Heart left ventricle (tissue), 13 donors: ENCODE results near the gene HSPA6.
"Not testable (repeated sequence)": the region's sequence is repeated elsewhere in the genome, so short reads cannot be mapped to it uniquely, and the experiment has no call there.

Experiments used
- CTCF ChIP-seq, 12 donors: fragments of 200-600 bp; sonication (generic) in 4 of 12; IDR thresholded peaks; one replicate each; pipeline versions ENCODE4 v1.5.0 to v1.8.0; 2018 to 2022; ENCODE audit warnings: antibody characterized with exemption in 12 of 12, mild to moderate bottlenecking in 5 of 12
- POLR2A ChIP-seq, 2 donors: fragments of 450-650 bp; IDR thresholded peaks; one replicate each; pipeline ENCODE4 v1.6.1; 2017; ENCODE audit warnings: antibody characterized with exemption in 2 of 2, mild to moderate bottlenecking in 2 of 2, moderate library complexity in 2 of 2
- donor health status: ischemic (EF 13 %, LVEDD 7.1; RV severe dilation, severe dysfunction).
- donor health status: DM: no; HTN: yes; CAD: no.
- donor health status: DM: no; HTN: no; CAD: no.
- donor health status: ischemic (EF 25% LVEDD 6.9; RV normal size, moderate dysfunction).
- donor health status: ischemic (EF 25% LVEDD 5.7; RV mildly dilated, moderate dysfunction).
- donor health status: ischemic (EF 35%, LVEDD 5.7; RV mildly dilated, moderate dysfunction).
- donor health status: nonischemic (EF 11% LVEDD 7.7; RV severe dilation, severe dysfunction).
- donor health status: DM: yes; HTN: yes; CAD: no.
- donor health status: PGD.
- donor health status: ischemic (EF 29% LVEDD 5.4; RV normal size, mild dysfunction).
- donor health status: nonischemic (EF 23%, LVEDD 6.1; RV moderate dilation, normal function).

DNA sequence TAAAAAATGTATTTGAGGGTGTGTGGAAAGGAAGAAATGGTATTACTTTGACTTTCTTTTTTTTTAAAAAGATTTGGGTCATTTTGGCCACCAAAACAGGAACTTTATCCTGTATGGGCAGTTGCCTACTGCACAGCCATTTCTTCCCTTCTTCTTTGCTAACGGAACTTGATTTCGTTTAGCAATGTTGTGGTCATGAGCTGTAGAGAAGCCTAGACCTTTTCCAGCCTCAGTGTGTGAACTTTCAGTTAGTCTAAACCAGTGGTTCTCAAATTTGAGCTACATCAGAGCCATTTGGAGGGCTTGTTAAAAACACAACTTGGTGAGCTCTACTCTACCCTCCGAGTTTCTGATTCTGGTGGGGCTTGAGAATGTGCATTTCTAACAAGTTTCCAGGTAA is 38.1 kb downstream of the HSPA6 start:
- TF ChIP-seq CTCF, POLR2A (IDR thresholded peaks at IDR 0.05): not testable (repeated sequence)
